WTC11 (cell line): ENCODE data around the gene EFHD1. TPM values are rescaled to one million over a fixed set of nuclear protein-coding genes. Genes with fewer than 3 reads are reported as not detected.

Experiments
- ATAC-seq: fragments of 200-7000 bp; cut with Tn5 transposase; 2 replicates; pipeline ENCODE4 v1.10.0; 2021; ENCODE audit warnings: mild to moderate bottlenecking, moderate library complexity
- CTCF ChIA-PET: fragments of 300-600 bp; sonication (Branson Sonifier 250); formaldehyde crosslinking; loops from one replicate; lab custom pipeline; 2021; ENCODE audit warnings: antibody characterized with exemption; lab: Charles Lee
- POLR2A ChIA-PET: fragments of 350-600 bp; sonication (Branson Sonifier 250); formaldehyde crosslinking; loops from one replicate; lab custom pipeline; 2021; ENCODE audit warnings: antibody characterized with exemption; lab: Charles Lee
- DNase-seq: peaks from one replicate; pipeline ENCODE4 v3.0.0; 2021; ENCODE audit warnings: low spot score
- H3K27ac Mint-ChIP-seq: 2 replicates; pipeline ENCODE4 v1.8.0; 2021; ENCODE audit warnings: mixed read lengths
- H3K27me3 Mint-ChIP-seq: 2 replicates; pipeline ENCODE4 v1.8.0; 2021; ENCODE audit warnings: low read depth, mild to moderate bottlenecking, moderate library complexity, mixed read lengths
- H3K36me3 Mint-ChIP-seq: 2 replicates; pipeline ENCODE4 v1.8.0; 2021; ENCODE audit warnings: mixed read lengths
- H3K4me1 Mint-ChIP-seq: 2 replicates; pipeline ENCODE4 v1.8.0; 2022; ENCODE audit warnings: mixed read lengths
- H3K4me3 Mint-ChIP-seq: 2 replicates; pipeline ENCODE4 v1.8.0; 2021; ENCODE audit warnings: mild to moderate bottlenecking, moderate library complexity, mixed read lengths
- H3K9me3 Mint-ChIP-seq: 2 replicates; pipeline ENCODE4 v1.8.0; 2021; ENCODE audit warnings: mixed read lengths
- AFF4 ChIP-seq: sonication (generic); formaldehyde crosslinking; IDR thresholded peaks from 2 replicates; pipeline ENCODE4 v1.8.1; 2023; ENCODE audit warnings: mild to moderate bottlenecking, missing genetic modification reagents, borderline replicate concordance
- ATF1 ChIP-seq: sonication (generic); formaldehyde crosslinking; IDR thresholded peaks from 2 replicates; pipeline ENCODE4 v1.8.1; 2023; ENCODE audit warnings: mild to moderate bottlenecking, moderate library complexity, missing genetic modification reagents
- ATF3 ChIP-seq: sonication (generic); formaldehyde crosslinking; conservative IDR thresholded peaks from 2 replicates; pipeline ENCODE4 v1.8.1; 2022; ENCODE audit warnings: mild to moderate bottlenecking, missing genetic modification reagents
- E2F1 ChIP-seq: sonication (generic); formaldehyde crosslinking; IDR thresholded peaks from 2 replicates; pipeline ENCODE4 v1.8.0; 2022; ENCODE audit warnings: mild to moderate bottlenecking, missing genetic modification reagents
- ELF4 ChIP-seq: sonication (generic); formaldehyde crosslinking; IDR thresholded peaks from 2 replicates; pipeline ENCODE4 v1.8.1; 2022; ENCODE audit warnings: low read depth, mild to moderate bottlenecking, moderate library complexity, missing genetic modification reagents
- FOXP4 ChIP-seq: sonication (generic); formaldehyde crosslinking; IDR thresholded peaks from 2 replicates; pipeline ENCODE4 v1.8.0; 2022; ENCODE audit warnings: mild to moderate bottlenecking, missing genetic modification reagents
- GABPB1 ChIP-seq: sonication (generic); formaldehyde crosslinking; IDR thresholded peaks from 2 replicates; pipeline ENCODE4 v1.8.1; 2023; ENCODE audit warnings: mild to moderate bottlenecking, missing genetic modification reagents
- NFYB ChIP-seq: sonication (generic); formaldehyde crosslinking; conservative IDR thresholded peaks from 2 replicates; pipeline ENCODE4 v1.8.0; 2022; ENCODE audit warnings: low read depth, missing genetic modification reagents
- NR2C2 ChIP-seq: sonication (generic); formaldehyde crosslinking; IDR thresholded peaks from 2 replicates; pipeline ENCODE4 v1.8.0; 2022; ENCODE audit warnings: mild to moderate bottlenecking, missing genetic modification reagents
- NR3C1 ChIP-seq: sonication (generic); formaldehyde crosslinking; conservative IDR thresholded peaks from 2 replicates; pipeline ENCODE4 v1.8.1; 2023; ENCODE audit warnings: low read depth, mild to moderate bottlenecking, missing genetic modification reagents
- PREB ChIP-seq: sonication (generic); formaldehyde crosslinking; IDR thresholded peaks from 2 replicates; pipeline ENCODE4 v1.8.1; 2022; ENCODE audit warnings: mild to moderate bottlenecking, missing genetic modification reagents, moderate library complexity, borderline replicate concordance
- RORB ChIP-seq: fragments of 250-450 bp; sonication (Bioruptor Pico); IDR thresholded peaks from 2 replicates; pipeline ENCODE4 v1.9.0; 2021; ENCODE audit warnings: mild to moderate bottlenecking
- SMAD3 ChIP-seq: sonication (generic); formaldehyde crosslinking; IDR thresholded peaks from 2 replicates; pipeline ENCODE4 v1.8.0; 2022; ENCODE audit warnings: missing genetic modification reagents, mild to moderate bottlenecking, borderline replicate concordance
- SMAD4 ChIP-seq: sonication (generic); formaldehyde crosslinking; IDR thresholded peaks from 2 replicates; pipeline ENCODE4 v1.8.0; 2022; ENCODE audit warnings: mild to moderate bottlenecking, missing genetic modification reagents
- TCF7 ChIP-seq: sonication (generic); formaldehyde crosslinking; IDR thresholded peaks from 2 replicates; pipeline ENCODE4 v1.8.0; 2022; ENCODE audit warnings: mild to moderate bottlenecking, low read depth, missing genetic modification reagents, moderate library complexity
- TEAD4 ChIP-seq: sonication (generic); formaldehyde crosslinking; IDR thresholded peaks from 2 replicates; pipeline ENCODE4 v1.8.0; 2022; ENCODE audit warnings: mild to moderate bottlenecking, missing genetic modification reagents
- USF2 ChIP-seq: sonication (generic); formaldehyde crosslinking; IDR thresholded peaks from 2 replicates; pipeline ENCODE4 v1.8.1; 2023; ENCODE audit warnings: mild to moderate bottlenecking, missing genetic modification reagents, moderate library complexity
- ZNF138 ChIP-seq: sonication (generic); formaldehyde crosslinking; conservative IDR thresholded peaks from 2 replicates; pipeline ENCODE4 v1.8.1; 2022; ENCODE audit warnings: mild to moderate bottlenecking, moderate library complexity, missing genetic modification reagents
- ZNF281 ChIP-seq: sonication (generic); formaldehyde crosslinking; IDR thresholded peaks from 2 replicates; pipeline ENCODE4 v1.8.0; 2023; ENCODE audit warnings: mild to moderate bottlenecking, missing genetic modification reagents
- ZNF416 ChIP-seq: fragments of 250-450 bp; sonication (Bioruptor Pico); IDR thresholded peaks from 2 replicates; pipeline ENCODE4 v1.9.0; 2021; ENCODE audit warnings: mild to moderate bottlenecking, inconsistent platforms
- total RNA-seq: library from RNA; stranded (reverse); gene quantifications from 3 replicates; pipeline ENCODE4 v1.2.3, GENCODE V29; 2021

The EFHD1 gene
- total RNA-seq, 1 experiment from 2014 or later = 6.1 TPM

GRCh38 chr2:232637866-232638583 lies 4.6 kb downstream of the EFHD1 start (continued):
- no peak for TF ChIP-seq ZNF281
- TF ChIP-seq NFYB = no peak
- TF ChIP-seq, all 79 proteins: peak for 0

- ChIA-PET POLR2A (no interaction called here), CTCF (no interaction called here)
- Mint-ChIP-seq H3K36me3 (no peaks in the 10 kb centered on the region), H3K27ac (no peak overlapping the region), H3K4me1 (no peaks in the 10 kb centered on the region), H3K4me3 (no peak overlapping the region), H3K27me3 (peaks cover 22% of the 10 kb centered on the region), H3K9me3 (no peaks in the 10 kb centered on the region)
- ATAC-seq = no peak
- no peak for DNase-seq
- TF ChIP-seq ZNF416 (no peak), SMAD3 (CRISPR knock-in tag) (no peak)
Observed at GRCh38 chr2:232641153-232641848, 7.9 kb downstream of the EFHD1 start.

GRCh38 chr2:232643147-232643425 lies 9.7 kb downstream of the EFHD1 start:
- ATAC-seq (no peak), DNase-seq (no peak)
- Mint-ChIP-seq H3K27me3 (peaks cover 6% of the 10 kb centered on the region; the same call in 1 of the 2 replicates), H3K27ac (no peak overlapping the region), H3K4me1 (no peaks in the 10 kb centered on the region), H3K36me3 (no peaks in the 10 kb centered on the region), H3K9me3 (no peaks in the 10 kb centered on the region), H3K4me3 (no peak overlapping the region)
- CTCF ChIA-PET = no interaction called here
- POLR2A ChIA-PET = no interaction called here
- TF ChIP-seq TCF7 (no peak), NR3C1 (CRISPR knock-in tag) (no peak), ZNF138 (CRISPR knock-in tag) (no peak), ELF4 (CRISPR knock-in tag) (no peak), SMAD4 (CRISPR knock-in tag) (no peak), ATF3 (CRISPR knock-in tag) (no peak), AFF4 (CRISPR knock-in tag) (no peak), RORB (no peak), NR2C2 (CRISPR knock-in tag) (no peak), GABPB1 (no peak), PREB (no peak), ATF1 (CRISPR knock-in tag) (no peak), TEAD4 (CRISPR knock-in tag) (no peak), E2F1 (CRISPR knock-in tag) (no peak), FOXP4 (CRISPR knock-in tag) (no peak), USF2 (CRISPR knock-in tag) (no peak)
